ENCODE data around the gene SMDT1. TPM values are rescaled to one million over a fixed set of nuclear protein-coding genes. Genes with fewer than 3 reads are reported as not detected.
A peak's percentile ranks its signal among the peaks of the same experiment; 100 is the strongest.
"Not testable (repeated sequence)": the region's sequence is repeated elsewhere in the genome, so short reads cannot be mapped to it uniquely, and the experiment has no call there.

Gene SMDT1
- total and polyA plus RNA-seq, 2 experiments from 2014 or later, result 10.3 to 237 TPM

DNA sequence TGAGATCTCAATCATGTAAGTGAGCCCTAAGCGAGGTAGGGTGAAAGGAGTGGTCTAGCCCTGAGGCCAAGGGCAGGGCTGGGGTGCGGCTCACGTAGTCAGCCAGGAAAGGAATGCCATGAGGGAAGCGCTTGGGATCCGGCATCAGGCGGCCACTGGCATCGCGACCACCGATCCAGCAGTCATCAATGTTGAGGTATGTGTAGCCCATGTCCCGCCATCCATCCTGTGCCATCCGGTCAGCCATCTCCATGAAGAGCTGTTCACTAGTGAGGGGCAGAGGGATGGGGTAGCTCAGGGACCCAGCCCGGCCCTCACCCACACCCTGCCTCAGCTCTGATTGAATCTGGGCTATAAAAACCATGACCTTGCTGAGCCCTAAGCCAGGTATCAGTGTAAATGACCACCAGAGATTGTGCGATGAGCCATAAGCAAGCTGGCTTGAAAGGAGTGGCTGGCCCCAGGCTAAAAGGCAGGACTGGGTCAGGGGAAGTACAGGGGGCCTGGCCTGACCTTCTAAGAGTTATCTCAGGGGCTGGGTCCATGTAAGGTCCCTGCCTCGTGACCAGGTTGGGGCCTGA is 11.7 kb upstream of the SMDT1 start:
- H3K4me1 ChIP-seq (ENCODE audit: low read depth), result peaks cover 15% of the 10 kb centered on the region
- no peaks in the 10 kb centered on the region for H3K9me3 ChIP-seq (ENCODE audit: low read depth)
- H3K27ac ChIP-seq, result no peak overlapping the region
- TF ChIP-seq, protein P1, sequence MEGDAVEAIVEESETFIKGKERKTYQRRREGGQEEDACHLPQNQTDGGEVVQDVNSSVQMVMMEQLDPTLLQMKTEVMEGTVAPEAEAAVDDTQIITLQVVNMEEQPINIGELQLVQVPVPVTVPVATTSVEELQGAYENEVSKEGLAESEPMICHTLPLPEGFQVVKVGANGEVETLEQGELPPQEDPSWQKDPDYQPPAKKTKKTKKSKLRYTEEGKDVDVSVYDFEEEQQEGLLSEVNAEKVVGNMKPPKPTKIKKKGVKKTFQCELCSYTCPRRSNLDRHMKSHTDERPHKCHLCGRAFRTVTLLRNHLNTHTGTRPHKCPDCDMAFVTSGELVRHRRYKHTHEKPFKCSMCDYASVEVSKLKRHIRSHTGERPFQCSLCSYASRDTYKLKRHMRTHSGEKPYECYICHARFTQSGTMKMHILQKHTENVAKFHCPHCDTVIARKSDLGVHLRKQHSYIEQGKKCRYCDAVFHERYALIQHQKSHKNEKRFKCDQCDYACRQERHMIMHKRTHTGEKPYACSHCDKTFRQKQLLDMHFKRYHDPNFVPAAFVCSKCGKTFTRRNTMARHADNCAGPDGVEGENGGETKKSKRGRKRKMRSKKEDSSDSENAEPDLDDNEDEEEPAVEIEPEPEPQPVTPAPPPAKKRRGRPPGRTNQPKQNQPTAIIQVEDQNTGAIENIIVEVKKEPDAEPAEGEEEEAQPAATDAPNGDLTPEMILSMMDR (IDR thresholded peaks at IDR 0.05; ENCODE audit: low read depth, low read length), result no peak
- no peaks in the 10 kb centered on the region for H3K36me3 ChIP-seq
- DNase-seq (ENCODE audit: low read depth in 1 of 2, low spot score in 1 of 2), result no peak
- H3K27me3 ChIP-seq, result no peaks in the 10 kb centered on the region
- no peak overlapping the region for H3K4me3 ChIP-seq

GRCh38 chr22:42068291-42068690 is 11.2 kb upstream of the SMDT1 start:
- Histone ChIP-seq H3K27ac (no peak overlapping the region), H3K9me3 (ENCODE audit: low read depth) (no peaks in the 10 kb centered on the region), H3K4me1 (ENCODE audit: low read depth) (peaks cover 20% of the 10 kb centered on the region), H3K4me3 (no peak overlapping the region), H3K27me3 (no peaks in the 10 kb centered on the region), H3K36me3 (no peaks in the 10 kb centered on the region)
- DNase-seq (ENCODE audit: low read depth in 1 of 2, low spot score in 1 of 2), result no peak
- TF ChIP-seq, protein P1 (IDR thresholded peaks at IDR 0.05; ENCODE audit: low read depth, low read length), result no peak

DNA sequence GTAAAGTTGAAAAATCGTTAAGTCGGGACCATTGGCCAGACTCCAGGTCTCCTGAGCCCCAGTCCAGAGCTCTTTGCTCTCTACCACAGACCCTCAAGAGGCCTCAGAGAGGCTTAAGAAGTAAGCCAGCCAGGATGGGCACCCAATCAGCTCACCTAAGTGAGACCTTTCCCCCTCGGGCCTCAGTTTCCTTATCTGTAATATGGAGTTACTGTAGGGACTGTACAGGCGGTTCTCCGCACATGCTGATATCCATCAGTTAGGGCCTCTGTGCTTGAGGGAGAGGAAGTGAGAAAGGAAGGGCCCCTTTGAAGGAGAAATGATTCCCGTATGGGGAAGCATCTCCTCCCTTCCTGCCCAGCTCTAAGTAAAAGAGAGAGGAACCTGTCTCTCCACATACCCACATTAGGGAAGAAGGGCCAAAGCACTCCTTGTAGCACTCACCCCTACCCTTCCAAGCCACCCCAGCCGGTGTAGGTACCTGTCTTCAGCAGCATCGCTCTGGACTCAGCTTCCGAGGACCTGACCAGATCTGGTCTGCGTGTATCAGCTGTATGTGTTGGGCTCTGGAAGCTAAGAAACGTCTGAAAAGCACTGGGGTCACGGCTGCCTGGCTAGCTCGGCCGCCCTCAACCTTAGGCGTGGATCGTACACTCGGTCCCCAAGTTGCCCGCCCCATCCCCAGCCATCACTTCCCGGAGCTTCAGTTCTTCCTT is 9.5 kb upstream of the SMDT1 start:
- Histone ChIP-seq H3K9me3 (ENCODE audit: low read depth) (no peaks in the 10 kb centered on the region), H3K4me1 (ENCODE audit: low read depth) (peaks cover 22% of the 10 kb centered on the region), H3K27me3 (no peaks in the 10 kb centered on the region), H3K4me3 (peak overlapping the region; percentile 43), H3K36me3 (no peaks in the 10 kb centered on the region), H3K27ac (peak overlapping the region; percentile 66)
- TF ChIP-seq, protein P1 (IDR thresholded peaks at IDR 0.05; ENCODE audit: low read depth, low read length), result no peak
- DNase-seq (ENCODE audit: low read depth in 1 of 2, low spot score in 1 of 2), result no peak

DNA sequence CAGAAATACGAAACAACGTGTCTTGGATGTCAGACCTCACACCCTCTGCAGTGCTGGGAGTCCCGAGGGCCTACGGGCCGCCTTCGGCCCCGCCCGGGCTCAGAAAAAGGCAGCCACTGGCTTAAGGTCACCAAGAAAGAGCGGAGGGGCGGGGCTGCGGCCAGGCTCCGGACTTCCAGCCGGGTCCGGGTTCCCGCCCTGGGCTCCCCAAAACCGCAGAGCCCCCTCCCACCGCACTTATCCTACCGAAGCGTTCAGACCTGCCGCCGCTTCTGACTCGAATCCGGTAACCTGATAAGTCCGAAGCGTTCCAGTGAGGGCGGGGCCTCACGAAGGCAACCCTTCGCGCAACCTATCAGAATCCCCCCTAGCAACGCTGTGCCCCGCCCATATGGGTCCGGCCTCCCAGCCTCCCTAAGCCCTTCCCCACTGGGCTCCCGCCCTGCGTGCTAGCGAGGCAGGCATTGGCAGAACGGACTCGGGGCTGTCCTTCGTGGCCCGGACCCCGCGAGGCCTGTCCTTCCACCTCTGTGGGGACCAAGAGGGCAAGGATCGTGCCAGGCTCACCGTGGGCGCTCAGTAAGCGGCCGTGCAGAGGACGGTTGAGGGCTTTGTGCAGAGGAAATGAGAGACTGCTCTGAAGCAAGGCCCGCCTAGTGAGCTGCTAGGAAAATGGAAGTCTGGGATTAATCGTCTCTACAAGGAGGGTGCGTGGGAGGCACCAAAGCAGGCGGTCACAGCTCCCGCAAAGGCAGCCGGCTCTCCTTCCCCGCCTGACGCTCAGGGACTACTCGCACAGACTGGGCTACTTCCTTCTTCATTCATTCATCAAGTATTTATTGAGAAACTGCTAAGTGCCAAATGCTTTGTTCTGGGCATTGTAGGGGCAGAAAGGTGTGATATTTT is 8.7 kb upstream of the SMDT1 start, which contains the start of gene NAGA:
NAGA (minus strand) TSS at position 296 of the 906 bp plus-strand sequence. CDS start 515 bp downstream, outside the sequence.
- peak; percentile 97 for DNase-seq (ENCODE audit: low read depth in 1 of 2, low spot score in 1 of 2)
- no peaks in the 10 kb centered on the region for H3K27me3 ChIP-seq
- H3K4me3 ChIP-seq, result peak within 1 kb of the TSS; percentile 43
- no peaks in the 10 kb centered on the region for H3K36me3 ChIP-seq
- TF ChIP-seq, protein P1 (IDR thresholded peaks at IDR 0.05; ENCODE audit: low read depth, low read length), result no peak
- no peaks in the 10 kb centered on the region for H3K9me3 ChIP-seq (ENCODE audit: low read depth)
- H3K4me1 ChIP-seq (ENCODE audit: low read depth), result peaks cover 22% of the 10 kb centered on the region
- H3K27ac ChIP-seq, result peak within 1 kb of the TSS; percentile 66

GRCh38 chr22:42071508-42071907 is 8.0 kb upstream of the SMDT1 start:
- DNase-seq (ENCODE audit: low read depth in 1 of 2, low spot score in 1 of 2); H3K36me3 ChIP-seq; H3K9me3 ChIP-seq (ENCODE audit: low read depth); H3K27me3 ChIP-seq; H3K4me3 ChIP-seq: not testable (repeated sequence)
- Histone ChIP-seq H3K27ac (peak overlapping the region; percentile 66), H3K4me1 (ENCODE audit: low read depth) (peaks cover 22% of the 10 kb centered on the region)

Data from cardiac muscle cell (in vitro differentiated cells and primary cell).